Colonic mucosa (tissue), 4 donors: Measurements from ENCODE around the gene NTHL1. TPM values are rescaled to one million over a fixed set of nuclear protein-coding genes. Genes with fewer than 3 reads are reported as not detected.
A peak's percentile ranks its signal among the peaks of the same experiment; 100 is the strongest.

ENCODE experiments used
- DNase-seq: peaks from one replicate; pipeline ENCODE4 v3.0.0-alpha.2; 2020
- H3K27ac ChIP-seq: fragments of 200-600 bp; one replicate; pipeline ENCODE4 v1.8.0; 2021
- H3K27me3 ChIP-seq: fragments of 200-600 bp; one replicate; pipeline ENCODE4 v1.8.0; 2021
- H3K36me3 ChIP-seq: fragments of 200-600 bp; one replicate; pipeline ENCODE4 v1.8.0; 2021
- H3K4me1 ChIP-seq: fragments of 200-600 bp; one replicate; pipeline ENCODE4 v1.8.0; 2021; ENCODE audit warnings: mild to moderate bottlenecking
- H3K4me3 ChIP-seq: fragments of 200-600 bp; one replicate; pipeline ENCODE4 v1.8.0; 2021
- H3K9ac ChIP-seq, 2 donors: one replicate each; pipeline ENCODE4 v1.7.0; 2013; ENCODE audit warnings: control low read depth in 2 of 2, low read depth in 2 of 2, low read length in 2 of 2
- H3K9me3 ChIP-seq: fragments of 200-600 bp; one replicate; pipeline ENCODE4 v1.8.0; 2021
- intact Hi-C: fragments of 100-400 bp; cut with DNase I; formaldehyde crosslinking; loops from one replicate; pipeline ENCODE4 v1.14.1; 2022
- total RNA-seq, 2 donors: library from RNA; stranded (reverse); fragmentation: NEBNext Ultra II Directional in 1 of 2; extraction: Animal tissue kit (Norgen Biotek cat#: 25700) in 1 of 2; gene quantifications; one replicate each; pipeline ENCODE4 v1.2.1, GENCODE V29; 2021
- TF ChIP-seq, protein P1 (sequence below): fragments of 200-600 bp; IDR thresholded peaks from one replicate; pipeline ENCODE4 v1.8.0; 2022; ENCODE audit warnings: antibody characterized with exemption, mild to moderate bottlenecking
- donor health status: healthy.
- donor health status: DM: no; HTN: no; CAD: no.
- donor health status: DM: no; HTN: no; CAD: no.

NTHL1 gene
- 10 to 100 TPM; 30.1 to 96.8 TPM for total RNA-seq

DNA sequence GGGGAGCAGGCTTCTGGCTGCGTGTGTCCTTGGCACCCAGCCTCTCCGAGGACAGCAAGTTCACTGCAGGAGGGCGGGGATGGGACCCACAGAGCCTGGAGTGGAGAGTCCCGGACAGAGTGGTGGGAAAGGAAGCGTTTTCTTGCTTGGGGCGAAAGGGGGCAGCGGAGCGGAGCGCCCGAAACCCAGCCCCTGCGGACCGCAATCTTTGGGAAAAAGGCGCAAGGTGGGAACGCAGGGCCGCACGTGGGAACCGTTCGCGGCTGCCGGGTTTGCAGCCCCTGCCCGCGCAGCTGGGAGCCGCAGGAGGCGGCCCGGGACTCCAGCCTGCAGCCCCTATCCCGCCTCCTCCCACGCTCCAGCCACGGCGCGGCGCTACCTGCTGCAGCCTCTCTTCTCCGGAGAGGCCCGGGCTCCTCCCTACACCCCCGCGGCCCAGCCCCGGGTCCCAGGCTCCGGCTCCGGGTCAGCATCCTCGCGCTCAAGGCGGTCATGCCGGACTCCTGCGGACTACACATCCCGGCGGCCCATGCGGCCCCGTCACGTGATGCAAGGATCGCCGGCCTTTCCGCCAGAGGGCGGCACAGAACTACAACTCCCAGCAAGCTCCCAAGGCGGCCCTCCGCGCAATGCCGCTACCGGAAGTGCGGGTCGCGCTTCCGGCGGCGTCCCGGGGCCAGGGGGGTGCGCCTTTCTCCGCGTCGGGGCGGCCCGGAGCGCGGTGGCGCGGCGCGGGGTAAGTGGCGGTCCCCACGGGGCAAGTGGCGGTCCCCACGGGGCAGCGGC lies at the start of gene NTHL1, which contains the start of gene TSC2:
Gene NTHL1 (minus strand): TSS at position 505 of the 786 bp plus-strand sequence. CDS start 11 bp downstream, at position 494.
Gene TSC2 (plus strand): TSS at position 656 of the 786 bp plus-strand sequence. CDS start 631 bp downstream, outside the sequence.
- peak; percentile 99 for DNase-seq
- no peaks in the 10 kb centered on the region for H3K9me3 ChIP-seq
- H3K27me3 ChIP-seq, result no peaks in the 10 kb centered on the region
- H3K27ac ChIP-seq, result peak within 1 kb of the TSS; percentile 77
- H3K9ac ChIP-seq, result peak within 1 kb of the TSS; percentile 80 to 82
- peaks cover 34% of the 10 kb centered on the region for H3K4me1 ChIP-seq
- H3K36me3 ChIP-seq, result no peaks in the 10 kb centered on the region
- intact Hi-C loops, result no loop called here
- TF ChIP-seq, protein P1, sequence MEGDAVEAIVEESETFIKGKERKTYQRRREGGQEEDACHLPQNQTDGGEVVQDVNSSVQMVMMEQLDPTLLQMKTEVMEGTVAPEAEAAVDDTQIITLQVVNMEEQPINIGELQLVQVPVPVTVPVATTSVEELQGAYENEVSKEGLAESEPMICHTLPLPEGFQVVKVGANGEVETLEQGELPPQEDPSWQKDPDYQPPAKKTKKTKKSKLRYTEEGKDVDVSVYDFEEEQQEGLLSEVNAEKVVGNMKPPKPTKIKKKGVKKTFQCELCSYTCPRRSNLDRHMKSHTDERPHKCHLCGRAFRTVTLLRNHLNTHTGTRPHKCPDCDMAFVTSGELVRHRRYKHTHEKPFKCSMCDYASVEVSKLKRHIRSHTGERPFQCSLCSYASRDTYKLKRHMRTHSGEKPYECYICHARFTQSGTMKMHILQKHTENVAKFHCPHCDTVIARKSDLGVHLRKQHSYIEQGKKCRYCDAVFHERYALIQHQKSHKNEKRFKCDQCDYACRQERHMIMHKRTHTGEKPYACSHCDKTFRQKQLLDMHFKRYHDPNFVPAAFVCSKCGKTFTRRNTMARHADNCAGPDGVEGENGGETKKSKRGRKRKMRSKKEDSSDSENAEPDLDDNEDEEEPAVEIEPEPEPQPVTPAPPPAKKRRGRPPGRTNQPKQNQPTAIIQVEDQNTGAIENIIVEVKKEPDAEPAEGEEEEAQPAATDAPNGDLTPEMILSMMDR, result peak; percentile 37
- peak within 1 kb of the TSS; percentile 97 for H3K4me3 ChIP-seq

DNA sequence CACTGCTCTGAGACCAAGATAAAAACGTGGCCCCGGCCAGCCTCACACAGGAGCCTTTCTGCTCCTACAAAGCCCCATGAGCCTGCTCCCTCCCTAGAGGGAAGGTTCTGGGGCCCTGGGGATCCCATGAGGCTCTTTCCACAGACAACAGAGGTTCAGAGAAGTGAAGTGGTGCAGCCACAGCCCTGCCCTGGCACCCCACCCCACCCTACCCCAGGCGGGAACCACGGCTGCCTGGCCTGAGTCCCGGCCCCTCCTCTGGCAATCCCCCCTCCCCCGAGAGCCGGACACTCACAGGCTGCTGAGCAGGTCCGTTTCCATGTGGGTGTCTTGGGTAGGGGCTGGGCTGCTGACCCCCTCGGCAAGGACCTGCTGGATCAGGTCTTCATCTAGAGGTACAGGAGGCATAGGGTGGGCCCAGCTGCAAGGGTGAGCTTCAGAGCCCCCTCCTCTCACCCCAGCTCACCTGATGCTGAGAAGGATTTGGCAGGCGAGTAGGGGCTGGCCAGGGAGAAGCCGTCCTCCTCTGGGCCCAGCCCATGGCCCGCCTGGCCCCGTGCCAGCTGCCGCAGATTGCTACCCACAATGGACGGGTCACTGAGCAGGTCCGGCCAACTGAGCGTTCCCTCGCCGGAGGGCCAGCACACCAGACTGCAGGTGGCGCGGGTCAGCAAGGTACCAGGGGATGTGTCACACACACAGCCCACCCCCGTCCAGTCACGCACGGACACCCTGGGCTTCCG lies 49.4 kb upstream of the NTHL1 start:
- intact Hi-C loops, result no loop called here
- H3K36me3 ChIP-seq, result no peaks in the 10 kb centered on the region
- no peak overlapping the region for H3K4me3 ChIP-seq
- no peak for DNase-seq
- TF ChIP-seq, protein P1, result no peak
- H3K9me3 ChIP-seq, result no peaks in the 10 kb centered on the region
- peaks cover 4% of the 10 kb centered on the region for H3K4me1 ChIP-seq
- H3K27ac ChIP-seq, result no peak overlapping the region
- no peaks in the 10 kb centered on the region for H3K27me3 ChIP-seq
- no peak overlapping the region for H3K9ac ChIP-seq

- H3K27me3 ChIP-seq, result no peaks in the 10 kb centered on the region
- intact Hi-C loops, result no loop called here
- no peak overlapping the region for H3K27ac ChIP-seq
- no peak for DNase-seq
- no peak overlapping the region for H3K4me3 ChIP-seq
- peaks cover 4% of the 10 kb centered on the region for H3K4me1 ChIP-seq
- TF ChIP-seq, protein P1, result no peak
- no peaks in the 10 kb centered on the region for H3K36me3 ChIP-seq
- no peaks in the 10 kb centered on the region for H3K9me3 ChIP-seq
- no peak overlapping the region for H3K9ac ChIP-seq
Measured at GRCh38 chr16:2095918-2096582, 48.4 kb upstream of the NTHL1 start.

DNA sequence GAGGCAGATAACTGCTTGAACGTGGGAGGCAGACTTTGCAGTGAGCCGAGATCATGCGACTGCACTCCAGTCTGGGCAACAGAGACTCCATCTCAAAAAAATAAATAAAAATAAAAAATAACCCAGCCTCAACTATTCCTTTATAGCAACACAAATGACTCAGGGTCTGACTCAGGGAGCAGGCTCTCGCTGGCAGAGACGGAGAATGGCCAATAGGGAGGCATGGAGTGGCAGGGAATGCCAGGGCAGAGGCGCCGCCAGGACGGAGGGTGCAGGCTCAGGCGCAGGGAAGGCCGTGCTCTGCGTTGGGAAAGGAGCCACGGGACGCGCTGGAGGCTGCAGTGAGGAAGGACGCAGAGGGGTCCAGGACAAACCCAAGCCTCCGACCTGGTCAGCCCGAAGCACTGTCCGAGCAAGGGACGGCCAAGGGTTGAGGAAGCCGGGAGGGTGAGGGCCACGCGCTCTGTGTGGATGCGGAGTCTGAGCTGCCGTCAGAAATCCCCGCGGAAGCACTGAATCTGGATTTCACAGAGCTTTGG lies 47.8 kb upstream of the NTHL1 start:
- Histone ChIP-seq H3K4me1 (peaks cover 4% of the 10 kb centered on the region), H3K27ac (no peak overlapping the region), H3K9me3 (no peaks in the 10 kb centered on the region), H3K27me3 (no peaks in the 10 kb centered on the region), H3K9ac (no peak overlapping the region), H3K4me3 (no peak overlapping the region), H3K36me3 (no peaks in the 10 kb centered on the region)
- DNase-seq, result no peak
- intact Hi-C loops, result no loop called here
- TF ChIP-seq, protein P1, result no peak

DNA sequence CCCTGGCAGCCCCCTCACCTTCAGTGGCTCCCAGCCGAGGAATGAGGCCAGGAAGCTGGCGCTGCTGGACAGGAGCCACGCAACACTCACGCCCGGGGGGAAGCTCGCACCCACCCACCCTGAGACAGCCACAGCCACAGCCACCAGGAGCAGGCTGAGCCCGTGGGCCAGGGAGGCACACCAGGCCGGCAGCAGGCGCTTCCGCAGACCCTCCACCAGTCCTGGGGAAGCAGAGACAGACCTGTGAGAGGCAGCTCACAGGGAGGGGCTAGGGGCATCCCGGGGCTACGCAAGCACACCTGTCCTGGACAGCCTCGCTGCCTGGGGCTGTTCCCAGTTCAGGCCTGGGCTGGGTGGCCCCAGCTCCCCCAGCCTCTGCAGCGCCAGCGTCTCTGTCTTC lies 46.2 kb upstream of the NTHL1 start:
- Histone ChIP-seq H3K4me3 (no peak overlapping the region), H3K9me3 (no peaks in the 10 kb centered on the region), H3K27ac (no peak overlapping the region), H3K27me3 (no peaks in the 10 kb centered on the region), H3K4me1 (peaks cover 4% of the 10 kb centered on the region), H3K36me3 (no peaks in the 10 kb centered on the region), H3K9ac (no peak overlapping the region)
- DNase-seq, result no peak
- intact Hi-C loops, result no loop called here
- TF ChIP-seq, protein P1, result no peak
